ENCODE data around the gene ESRRB.

ESRRB gene

DNA sequence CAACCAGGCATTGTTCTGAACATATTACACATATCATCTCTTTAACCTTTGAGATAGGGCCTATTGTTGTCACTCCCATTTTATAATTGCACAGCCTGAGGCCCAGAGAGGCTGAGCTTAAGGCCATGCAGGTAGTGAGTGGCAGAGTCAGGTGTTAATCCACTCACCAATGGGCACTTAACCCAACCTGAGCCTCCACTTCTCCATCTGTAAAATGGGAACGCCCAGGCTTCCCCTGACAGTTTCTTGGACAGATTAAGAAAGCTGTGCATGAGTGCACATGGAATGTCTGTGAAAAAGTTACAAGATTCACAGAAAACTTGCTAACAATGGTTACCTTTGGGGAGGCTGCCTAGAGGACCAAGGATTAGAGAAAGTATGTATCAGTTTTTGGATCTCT, 32.9 kb downstream of the ESRRB start:
- DNase-seq = no peak

DNA sequence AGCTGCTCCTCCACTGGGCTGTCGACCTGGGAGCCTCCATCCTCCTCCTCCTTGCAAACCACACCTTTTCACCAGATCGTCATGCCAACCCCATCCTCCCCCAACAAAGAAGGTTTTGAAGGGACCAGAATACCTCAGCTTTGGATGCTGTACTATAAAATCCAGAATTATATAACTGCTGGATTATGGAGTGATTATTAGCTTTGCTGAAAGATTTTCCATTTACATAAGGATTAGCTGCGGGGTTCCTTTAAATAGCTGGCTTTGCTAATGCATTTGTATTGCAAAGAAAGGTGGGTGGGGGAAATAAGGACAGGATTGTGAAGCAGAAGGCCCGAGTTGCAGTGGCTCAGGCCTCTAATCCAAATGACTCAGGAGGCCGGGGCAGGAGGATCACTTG, 36.6 kb downstream of the ESRRB start:
- no peak for DNase-seq

- DNase-seq = no peak
These were observed 37.4 kb downstream of the ESRRB start for GRCh38 chr14:76413106-76413961.

DNA sequence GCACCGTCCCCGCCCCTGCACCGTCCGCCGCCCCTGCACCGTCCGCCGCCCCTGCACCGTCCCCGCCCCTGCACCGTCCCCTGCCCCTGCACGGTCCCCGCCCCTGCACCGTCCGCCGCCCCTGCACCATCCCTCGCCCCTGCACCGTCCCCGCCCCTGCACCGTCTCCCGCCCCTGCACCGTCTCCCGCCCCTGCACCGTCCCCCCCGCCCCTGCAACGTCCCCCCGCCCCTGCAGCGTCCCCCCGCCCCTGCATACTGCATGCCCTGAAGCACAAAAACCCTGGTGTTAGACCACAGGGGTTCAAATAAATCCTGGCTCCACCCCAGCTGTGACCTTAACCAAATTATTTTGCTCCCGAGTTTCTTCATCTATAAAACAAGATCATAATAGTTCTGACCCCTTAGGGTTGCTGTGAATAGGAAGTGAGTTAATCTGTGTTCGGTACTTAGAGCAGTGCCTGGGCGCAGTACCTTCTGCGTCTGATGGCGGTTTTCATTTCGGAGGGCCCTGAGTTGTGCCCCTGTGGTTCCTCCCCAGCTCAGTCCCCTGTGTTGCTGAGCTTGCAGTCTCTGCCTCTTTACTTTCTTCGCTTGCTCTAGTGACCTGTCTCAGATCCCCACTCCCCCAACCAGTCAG, 38.1 kb downstream of the ESRRB start:
- no peak for DNase-seq

DNA sequence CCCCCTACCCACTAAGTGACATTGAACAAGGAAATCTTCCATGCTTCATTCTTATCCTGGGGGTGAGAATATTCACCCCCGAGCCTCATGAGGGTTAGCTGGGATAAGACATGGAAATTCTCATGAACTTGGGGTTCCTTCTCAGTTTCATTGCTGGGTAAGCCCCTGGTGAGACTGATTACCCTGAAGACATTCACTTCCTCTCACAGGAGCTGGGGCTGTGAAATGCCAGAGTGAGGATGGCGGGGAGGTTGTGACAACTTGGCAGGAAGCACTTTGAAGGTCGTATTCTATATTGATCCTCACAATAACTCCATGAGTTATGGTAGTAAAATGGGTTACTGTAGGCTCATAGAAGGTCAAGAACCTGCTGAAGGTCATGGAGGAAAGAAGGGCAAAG, 43.5 kb downstream of the ESRRB start:
- no peak for DNase-seq

- DNase-seq = no peak
These were observed 44.9 kb downstream of the ESRRB start for GRCh38 chr14:76420827-76421226.

DNA sequence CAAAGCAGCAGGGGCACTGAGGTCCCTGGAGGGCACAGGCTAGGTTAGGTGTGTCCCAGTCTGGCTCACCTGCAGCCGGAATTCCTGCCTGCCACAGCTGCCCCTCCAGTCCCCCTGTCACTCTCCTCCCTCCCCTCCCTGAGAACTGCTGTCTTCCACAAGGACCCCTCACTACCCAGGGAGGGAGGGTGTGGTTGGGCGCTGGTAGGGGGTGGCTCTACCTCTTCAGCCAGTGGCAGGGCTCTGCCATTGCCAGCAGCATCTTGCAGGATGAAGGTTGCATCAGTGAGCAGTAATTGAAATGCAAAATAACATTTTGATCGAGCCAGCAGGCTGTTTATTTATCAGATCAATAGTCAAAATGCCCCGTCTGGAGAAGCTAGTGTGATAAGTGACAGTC, 45.7 kb downstream of the ESRRB start:
- no peak for DNase-seq

DNA sequence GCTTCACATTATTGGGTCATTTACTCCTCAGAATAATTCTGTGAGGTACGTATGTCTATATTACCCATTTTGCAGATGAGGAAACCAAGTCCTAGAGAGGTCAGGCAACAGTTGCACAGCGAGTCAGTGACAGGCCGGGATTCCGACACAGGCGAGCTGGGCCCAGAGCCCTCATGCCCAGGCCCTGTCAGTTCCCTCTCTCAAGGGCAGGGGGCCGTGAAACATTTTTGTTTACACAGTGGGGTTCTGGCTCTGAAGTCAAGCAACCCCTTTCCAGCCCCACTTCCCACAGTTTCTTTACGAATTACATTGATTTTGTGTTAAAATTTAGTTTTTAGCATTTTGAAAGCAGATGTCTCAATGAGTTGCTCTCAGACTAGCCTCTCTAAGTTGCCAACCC, 46.7 kb downstream of the ESRRB start:
- no peak for DNase-seq

DNA sequence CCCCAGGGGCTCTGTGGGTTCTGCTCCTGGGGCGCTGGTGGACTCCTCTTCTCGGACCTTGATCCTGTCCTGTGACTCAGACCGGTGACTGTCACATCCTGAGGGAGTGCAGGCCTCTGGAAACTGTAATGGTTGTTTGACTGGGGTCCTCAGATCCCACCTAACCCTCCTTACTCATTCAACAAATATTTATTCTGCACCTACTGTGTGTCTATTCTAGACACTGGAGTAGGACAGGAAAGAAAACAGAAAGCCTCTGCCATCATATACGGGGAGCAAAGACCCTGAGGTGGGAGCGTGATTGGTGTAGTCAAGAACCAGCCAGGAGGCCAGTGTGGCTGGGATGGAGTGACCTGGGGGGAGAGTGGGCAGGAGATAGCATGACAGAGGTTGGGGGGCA, 47.6 kb downstream of the ESRRB start:
- DNase-seq = no peak

DNA sequence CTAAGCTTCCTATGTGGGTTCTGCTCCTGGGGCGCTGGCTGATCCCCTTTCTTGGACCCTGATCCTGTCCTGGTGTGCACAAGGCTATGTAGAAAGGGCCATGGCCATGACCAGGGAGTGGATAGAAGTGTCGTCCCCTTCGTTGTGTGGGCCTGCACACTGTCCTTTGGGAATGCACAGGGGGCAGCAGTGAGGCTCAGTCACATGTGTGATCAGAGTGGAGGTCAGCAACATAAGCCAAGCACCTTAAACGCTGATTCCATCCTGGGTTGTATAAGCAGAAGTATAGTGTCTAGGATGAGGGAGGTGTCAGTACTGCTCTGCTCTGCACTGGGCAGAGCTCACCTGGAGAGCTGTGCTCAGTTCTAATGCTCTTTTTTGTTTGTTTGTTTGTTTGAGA, 48.4 kb downstream of the ESRRB start:
- DNase-seq = no peak

GRCh38 chr14:76426161-76426696, 50.3 kb downstream of the ESRRB start:
- DNase-seq = no peak

DNA sequence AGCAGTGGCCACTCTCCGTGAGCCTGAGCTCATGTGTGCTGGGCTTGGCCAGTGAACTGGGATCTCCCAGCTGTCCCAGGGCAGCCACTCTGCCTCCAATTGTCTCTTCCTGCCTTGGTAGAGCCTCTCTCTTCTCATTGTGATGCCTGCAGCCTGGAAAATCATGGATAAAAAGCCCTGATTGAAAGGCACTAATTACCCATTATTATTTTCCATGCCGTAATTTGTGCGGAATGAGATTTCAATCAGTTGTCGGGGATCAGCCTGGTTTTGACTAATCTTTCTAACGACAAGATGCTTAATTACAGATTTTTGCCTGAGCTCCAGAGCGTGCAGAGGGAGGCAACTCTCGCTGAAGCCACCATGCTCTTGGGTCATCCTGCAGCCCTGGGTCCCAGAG, 52.7 kb downstream of the ESRRB start:
- DNase-seq = no peak

GRCh38 chr14:76430017-76430416, 54.1 kb downstream of the ESRRB start:
- no peak for DNase-seq

DNA sequence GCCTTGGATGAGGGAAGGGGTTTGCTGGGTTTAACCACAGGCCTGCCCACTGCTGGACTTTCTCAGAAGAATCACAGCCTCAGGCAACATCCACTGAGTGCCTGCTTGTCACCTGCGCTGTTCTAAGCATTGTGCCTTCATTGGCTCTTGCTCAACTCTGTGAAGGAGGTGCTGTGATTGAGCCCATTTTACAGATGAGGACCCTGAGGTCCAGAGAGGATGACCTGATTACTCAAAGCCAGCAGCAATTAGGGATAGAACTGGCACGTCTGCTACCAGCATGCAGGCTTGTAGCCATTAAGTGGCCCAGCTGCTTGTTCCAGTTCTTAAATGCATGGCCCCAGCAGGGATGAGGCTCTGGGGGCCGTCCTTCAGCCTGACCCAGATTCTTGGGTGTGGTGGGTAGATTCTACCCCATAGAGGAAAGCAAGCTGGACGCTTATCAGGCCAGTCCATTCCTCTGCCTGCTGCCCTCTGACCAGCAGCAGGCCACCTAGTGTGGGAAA, 54.6 kb downstream of the ESRRB start:
- no peak for DNase-seq

DNA sequence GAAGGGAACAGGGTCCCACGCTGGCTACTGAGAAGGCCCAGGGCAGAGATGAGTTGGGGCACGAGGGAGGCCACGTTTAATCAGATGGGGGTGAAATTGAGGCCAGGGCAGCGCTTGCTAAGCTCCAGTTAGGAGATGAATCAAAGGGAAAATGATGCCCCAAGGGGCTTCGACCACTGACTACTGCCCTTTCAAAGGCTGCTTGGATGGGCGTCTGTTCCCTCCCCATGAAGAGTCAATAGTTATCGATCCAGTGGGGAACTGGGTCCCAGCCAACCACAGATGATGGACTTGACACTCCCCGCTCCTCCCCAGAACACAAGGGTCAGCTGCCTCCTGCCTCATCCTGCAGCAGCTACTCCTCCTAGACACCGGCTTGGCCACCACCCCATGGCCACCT, 55.6 kb downstream of the ESRRB start:
- no peak for DNase-seq

GRCh38 chr14:76432827-76433752, 57.2 kb downstream of the ESRRB start:
- no peak for DNase-seq

DNA sequence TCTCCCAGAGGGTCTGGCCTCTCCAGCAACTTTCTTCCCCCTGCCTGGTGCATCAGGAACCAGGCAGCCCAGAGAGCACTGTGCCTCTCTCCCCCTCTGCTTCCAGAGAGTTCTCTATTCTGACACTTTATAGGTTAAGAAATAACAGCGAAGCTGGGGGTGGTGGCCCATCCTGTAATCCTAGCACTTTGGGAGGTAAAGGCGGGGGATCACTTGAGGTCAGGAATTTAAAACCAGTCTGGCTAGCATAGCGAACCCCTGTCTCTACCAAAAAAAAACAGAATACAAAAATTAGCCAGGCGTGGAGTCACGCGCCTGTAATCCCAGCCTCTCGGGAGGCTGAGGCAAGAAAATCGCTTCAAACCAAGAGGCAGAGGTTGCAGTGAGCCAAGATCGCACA, 58.3 kb downstream of the ESRRB start:
- no peak for DNase-seq

GRCh38 chr14:76439237-76439775, 63.4 kb downstream of the ESRRB start:
- DNase-seq = no peak

DNA sequence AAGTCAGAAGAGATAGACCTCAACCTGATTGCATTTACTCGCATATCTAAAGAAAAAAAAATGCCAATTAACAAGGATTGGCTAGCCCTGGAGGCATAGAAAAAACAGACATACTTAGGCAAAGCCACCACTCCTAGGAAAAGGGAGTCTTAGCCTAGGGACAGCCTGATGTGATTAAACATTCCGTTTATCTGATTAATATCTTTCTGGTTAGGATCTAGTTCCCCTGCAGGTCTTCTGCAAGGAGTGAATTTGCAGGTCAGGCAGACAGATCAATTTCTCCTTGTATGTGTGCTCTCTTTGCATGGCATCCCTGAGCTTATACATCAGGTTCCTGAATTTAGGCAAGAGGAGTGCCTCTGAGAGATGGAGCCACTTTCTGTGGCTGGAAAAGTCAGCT, 70.5 kb downstream of the ESRRB start:
- DNase-seq = no peak

DNA sequence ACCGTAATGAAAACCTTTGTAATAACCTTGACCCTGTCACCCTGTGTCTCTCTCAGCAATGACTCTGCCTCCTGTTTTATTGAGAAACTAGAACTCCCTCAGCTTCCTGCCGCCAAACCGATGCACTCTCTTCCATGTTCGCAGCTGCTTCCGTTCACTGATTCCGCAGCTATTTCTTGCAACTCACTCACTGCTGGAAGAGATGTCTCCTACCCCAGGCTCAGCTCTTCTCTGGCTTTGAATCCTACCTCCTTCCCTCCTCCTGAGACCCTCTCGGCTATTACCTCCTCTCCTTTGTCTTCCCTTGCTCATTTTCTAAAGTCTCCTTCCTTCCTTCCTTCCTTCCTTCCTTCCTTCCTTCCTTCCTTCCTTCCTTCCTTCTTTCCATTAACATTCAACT, 71.0 kb downstream of the ESRRB start:
- DNase-seq = no peak

DNA sequence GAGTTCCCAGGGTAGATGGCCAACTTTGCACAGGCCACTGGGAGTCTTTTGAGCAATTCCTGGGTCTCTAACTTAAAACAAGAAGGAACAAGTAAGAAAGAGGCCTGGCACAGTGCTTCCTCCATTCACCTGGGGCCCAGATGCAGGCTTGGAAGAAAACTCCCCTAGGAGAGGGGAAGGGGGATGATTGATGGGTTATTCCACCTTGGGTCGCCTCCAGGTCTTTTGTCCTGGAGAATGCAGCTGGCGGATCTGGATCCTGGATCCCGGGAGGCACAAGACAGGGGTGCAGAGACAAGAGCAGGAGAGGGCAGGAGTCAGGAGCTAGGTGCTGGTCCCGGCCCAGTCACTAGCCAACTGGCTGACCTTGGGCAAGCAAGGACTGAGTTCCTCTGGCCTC, 74.5 kb downstream of the ESRRB start:
- no peak for DNase-seq

GRCh38 chr14:76456200-76456599, 80.3 kb downstream of the ESRRB start:
- DNase-seq = no peak

All from CD4-positive, alpha-beta T cell treated with Interleukin-15 for 1 hour (primary cell).